Measurements from ENCODE around the gene KBTBD13.
"Not testable (repeated sequence)": the region's sequence is repeated elsewhere in the genome, so short reads cannot be mapped to it uniquely, and the experiment has no call there.

The KBTBD13 gene

GRCh38 chr15:65076486-65077290, at the start of gene KBTBD13:
Gene KBTBD13 (plus strand): TSS chr15:65076746. CDS start chr15:65076816, 70 bp downstream.
- no peak for DNase-seq

DNA sequence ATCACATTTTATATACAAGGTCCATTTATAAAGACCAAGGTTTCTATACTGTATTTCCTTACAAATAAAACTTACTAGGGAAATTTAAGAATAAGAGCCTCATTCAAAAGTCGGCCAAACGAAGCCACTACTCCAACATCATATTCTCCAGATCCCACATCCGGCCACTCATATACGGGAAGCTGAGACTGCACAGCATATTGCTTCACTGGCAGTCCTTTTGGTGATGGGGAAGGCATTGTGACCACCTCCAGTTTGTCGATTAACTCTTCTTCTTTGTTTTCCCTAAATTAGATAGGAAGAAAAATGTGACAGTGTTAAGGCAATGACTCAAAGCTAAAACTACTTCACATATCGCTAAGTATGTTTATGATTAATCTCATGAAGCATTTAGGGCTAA, 49.8 kb upstream of the KBTBD13 start:
- no peak for DNase-seq

DNA sequence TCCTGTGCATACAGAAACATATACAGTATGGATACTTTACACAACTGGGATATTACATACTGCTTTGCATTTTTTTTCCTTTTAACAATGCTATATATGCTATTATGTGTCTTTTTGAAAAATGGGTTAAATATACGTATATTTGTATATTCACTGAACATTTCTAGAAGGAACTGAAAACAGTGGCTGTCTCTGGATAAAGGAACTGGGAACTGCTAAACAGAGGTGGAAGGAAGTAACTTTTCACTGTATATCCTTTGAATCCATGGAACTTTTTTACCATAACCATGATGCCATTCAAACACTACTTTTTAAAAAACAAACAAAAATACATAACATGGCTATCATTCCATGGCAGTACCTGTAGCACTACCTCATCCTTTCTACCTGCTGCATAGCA, 49.0 kb upstream of the KBTBD13 start:
- no peak for DNase-seq

GRCh38 chr15:65028338-65028737, 48.2 kb upstream of the KBTBD13 start:
- no peak for DNase-seq

DNA sequence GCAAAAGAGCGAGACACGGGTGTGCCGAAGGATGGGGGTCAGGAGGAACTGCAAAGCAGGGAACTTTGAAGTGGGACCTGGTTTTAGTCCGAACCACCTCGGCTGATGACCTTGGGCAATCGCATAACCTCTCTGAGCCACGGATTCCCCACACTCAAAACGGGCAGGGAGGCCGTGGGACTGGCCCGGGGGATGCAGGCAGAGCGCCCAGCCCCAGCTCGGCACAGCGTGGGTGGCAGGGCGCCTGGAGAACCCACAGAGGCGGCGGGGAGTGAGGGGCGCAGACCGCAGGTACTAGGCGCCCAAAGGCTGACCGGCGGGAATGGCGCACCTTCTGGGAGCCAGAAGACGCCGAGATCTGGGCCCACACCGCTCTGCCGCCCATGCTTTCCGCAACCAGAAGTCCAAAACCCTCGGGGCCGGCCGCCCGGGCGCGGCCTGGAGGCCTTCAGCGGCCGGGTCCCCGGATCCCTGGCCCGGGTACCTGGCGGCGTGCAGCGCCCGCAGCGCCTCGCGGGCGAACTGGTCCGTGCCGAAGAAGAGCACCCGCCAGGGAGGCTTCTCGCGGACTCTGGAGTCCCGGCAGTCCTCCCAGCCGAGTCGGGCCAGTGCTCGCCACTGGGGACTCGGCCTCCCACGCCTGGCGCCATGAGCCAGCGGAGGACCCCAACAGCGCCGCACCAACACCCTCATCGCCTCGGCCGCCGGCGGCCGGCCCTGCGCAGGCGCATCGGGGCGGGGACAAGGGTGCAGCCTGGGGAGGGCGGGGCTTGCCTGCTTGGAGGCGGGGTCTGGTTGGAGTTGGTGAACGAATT, 47.4 kb upstream of the KBTBD13 start, which contains the start of gene MTFMT:
Gene MTFMT, minus strand, starts transcription at position 719 of the 815 bp plus-strand sequence. Its CDS starts 26 bp downstream, at position 693.
- peak; percentile 78 for DNase-seq

- DNase-seq, result no peak
Measured at GRCh38 chr15:65029736-65030208, 46.8 kb upstream of the KBTBD13 start.

- peak; percentile 20 for DNase-seq
Measured at GRCh38 chr15:65032801-65033537, 43.6 kb upstream of the KBTBD13 start.

DNA sequence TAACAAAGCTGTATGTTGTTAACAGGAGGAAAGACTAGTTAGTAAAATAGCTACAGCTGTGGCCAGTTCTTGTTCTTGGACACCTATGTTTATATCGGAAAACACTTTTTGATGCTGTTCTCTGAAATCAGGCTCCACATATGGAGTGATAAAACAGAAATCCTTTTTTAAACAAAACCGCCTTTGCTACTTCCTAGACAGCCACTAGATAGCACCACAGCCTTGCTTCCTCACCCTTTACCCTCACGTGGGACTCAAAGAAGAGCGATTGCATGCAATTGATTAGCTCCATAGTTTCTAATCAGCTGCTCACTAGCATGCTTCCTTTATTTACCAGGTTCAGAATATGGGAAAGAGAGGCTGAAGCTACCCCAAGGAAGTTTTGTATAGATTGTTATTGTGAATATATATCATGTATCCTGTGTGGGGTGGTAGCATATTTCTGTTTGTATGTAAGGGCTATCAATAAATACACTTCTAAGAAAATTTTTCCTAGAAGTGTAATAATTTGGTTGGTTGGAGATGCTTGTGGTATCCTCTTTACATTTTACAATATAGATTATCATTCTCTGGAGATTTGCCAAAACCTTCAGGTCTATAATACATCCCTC, 42.8 kb upstream of the KBTBD13 start:
- DNase-seq, result no peak

DNA sequence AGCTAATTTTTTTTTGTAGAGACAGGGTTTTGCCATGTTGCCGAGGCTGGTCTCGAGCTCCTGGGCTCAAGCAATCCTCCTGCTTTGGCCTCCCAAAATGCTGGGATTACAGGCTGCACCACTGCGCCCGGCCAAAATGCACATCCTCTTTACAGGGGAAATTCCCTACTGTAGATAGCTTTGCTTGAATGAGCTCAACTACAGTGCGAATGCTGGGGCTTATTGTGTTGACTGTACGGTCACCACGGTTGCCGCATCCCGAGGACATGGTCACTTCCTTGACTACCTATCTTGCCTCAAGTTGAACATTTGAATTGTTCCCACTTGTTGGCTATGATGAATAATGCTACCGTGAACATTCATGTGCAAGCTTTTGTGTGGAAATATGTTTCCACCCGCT, 41.8 kb upstream of the KBTBD13 start:
- DNase-seq, result no peak

DNA sequence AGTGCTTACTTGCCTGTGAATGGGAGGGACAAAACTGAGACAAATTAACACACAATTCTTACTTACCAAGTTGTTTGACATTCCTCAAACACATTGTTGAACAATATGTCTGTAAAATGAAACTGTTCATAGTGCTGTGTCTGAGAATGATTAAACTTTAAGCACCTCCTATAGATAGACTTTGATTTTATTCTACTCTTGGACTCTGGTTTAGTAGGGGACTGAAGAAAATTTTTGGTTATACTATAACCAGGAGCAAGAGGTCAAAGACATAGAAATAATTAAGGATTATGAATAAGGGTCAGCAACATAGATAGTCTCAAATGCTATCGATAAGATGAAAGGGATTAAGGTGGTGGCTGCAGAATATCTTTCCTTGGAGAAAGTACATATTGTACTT, 39.2 kb upstream of the KBTBD13 start:
- DNase-seq, result no peak

- no peak for DNase-seq
Measured at GRCh38 chr15:65038428-65038827, 38.1 kb upstream of the KBTBD13 start.

DNA sequence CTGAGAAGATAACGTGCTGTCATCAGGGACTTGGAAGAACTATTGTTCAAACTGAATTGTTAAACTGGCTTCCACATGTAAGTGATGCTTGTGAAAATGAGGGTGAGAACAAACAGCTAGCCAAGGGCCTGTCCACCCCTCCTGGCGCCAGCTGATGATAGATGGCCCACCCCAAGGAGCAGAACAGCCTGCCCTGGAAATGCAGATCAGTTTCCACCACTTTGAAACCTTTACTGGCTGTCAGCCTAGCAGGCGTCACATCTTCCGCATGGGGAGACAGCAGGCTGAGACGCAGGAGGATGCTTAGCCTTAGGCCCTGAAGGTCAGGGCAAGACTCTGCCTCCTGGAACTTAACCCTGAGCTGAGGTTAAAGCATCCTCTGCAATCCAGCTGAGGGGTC, 37.7 kb upstream of the KBTBD13 start:
- DNase-seq, result no peak

GRCh38 chr15:65040461-65040860, 36.1 kb upstream of the KBTBD13 start:
- no peak for DNase-seq

DNA sequence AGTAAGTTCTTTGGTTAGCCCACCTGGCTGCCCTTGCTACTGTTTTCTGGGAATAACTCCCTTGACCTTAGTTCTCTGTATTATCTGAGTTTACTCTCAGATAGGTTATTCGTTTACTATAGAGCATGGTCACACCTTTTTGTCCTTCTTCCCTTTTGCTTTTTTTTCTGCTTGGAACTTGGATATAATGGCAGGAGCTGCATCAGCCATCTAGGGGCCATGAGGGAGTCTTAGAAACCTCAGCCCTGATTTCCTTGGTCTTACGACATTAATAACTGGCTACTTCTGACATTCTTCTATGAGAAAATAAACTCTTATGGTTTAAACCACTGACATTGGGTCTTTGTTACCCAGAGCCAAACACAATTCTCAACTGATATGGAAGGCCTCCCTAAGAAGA, 34.8 kb upstream of the KBTBD13 start:
- DNase-seq, result no peak

- DNase-seq, result no peak
Measured at GRCh38 chr15:65042776-65043327, 33.7 kb upstream of the KBTBD13 start.

DNA sequence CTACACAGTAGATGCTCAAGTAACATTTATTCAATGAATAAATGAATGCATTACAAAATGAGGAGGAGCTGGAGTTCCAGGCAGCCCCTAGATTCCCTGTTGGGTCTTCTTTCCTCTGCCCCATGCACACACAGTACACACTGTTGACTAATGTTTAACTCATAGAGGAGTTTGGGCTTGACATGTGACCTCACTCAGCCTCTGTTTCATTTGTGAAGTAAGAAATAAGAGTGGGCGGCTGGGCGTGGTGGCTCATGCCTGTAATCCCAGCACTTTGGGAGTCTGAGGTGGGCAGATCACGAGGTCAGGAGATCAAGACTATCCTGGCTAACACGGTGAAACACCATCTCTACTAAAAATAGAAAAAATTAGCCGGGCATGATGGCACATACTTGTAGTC, 32.3 kb upstream of the KBTBD13 start:
- DNase-seq, result not testable (repeated sequence)

- no peak for DNase-seq
Measured at GRCh38 chr15:65044724-65045481, 31.6 kb upstream of the KBTBD13 start, which contains the start of gene SLC51B. Gene SLC51B (plus strand): TSS chr15:65045387. CDS start chr15:65050005, 4,618 bp downstream.

- no peak for DNase-seq
Measured at GRCh38 chr15:65048241-65048640, 28.3 kb upstream of the KBTBD13 start.

DNA sequence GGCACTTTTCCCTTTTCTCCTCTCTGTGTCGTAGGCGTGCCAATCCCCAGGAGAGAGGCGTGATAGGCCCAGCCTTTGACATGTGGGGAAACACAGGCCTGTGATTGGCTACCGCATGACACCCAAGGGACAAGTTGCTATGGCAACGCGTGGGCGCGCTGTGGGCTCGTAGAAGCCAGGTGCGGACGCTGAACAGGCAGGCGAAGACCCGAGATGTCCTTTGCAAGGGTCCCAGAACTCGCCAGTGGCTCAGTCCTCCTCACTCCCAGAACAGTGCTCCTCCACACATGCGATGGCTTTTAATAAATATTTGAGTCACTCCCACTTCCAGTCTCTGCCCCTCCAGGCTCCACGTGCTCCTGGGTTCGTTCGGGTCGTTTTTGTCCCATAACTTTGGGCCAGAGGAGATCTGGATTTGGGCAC, 27.1 kb upstream of the KBTBD13 start:
- DNase-seq, result peak; percentile 79

GRCh38 chr15:65050270-65050669, 26.3 kb upstream of the KBTBD13 start:
- DNase-seq, result no peak

DNA sequence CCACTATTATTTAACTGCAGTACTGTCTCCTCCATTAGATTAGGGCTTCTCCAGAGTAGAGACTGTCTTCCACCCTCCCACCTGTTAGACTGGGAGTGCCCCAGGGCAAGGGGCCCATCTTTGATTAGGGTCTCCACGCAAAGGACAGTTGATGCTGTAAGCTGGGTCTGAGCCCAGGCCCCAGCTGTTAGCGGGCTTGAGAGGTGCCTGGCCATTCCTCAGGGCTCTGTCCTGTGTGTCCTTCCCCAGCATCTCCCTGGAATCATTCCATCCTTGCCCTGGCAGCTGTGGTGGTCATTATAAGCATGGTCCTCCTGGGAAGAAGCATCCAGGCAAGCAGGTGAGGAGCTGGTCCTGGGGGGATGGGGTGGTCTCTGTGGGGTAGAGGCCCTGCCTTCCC, 25.3 kb upstream of the KBTBD13 start:
- DNase-seq, result no peak
